ENCODE data around the gene OCRL.
"Not testable (repeated sequence)": the region's sequence is repeated elsewhere in the genome, so short reads cannot be mapped to it uniquely, and the experiment has no call there.

The OCRL gene

DNA sequence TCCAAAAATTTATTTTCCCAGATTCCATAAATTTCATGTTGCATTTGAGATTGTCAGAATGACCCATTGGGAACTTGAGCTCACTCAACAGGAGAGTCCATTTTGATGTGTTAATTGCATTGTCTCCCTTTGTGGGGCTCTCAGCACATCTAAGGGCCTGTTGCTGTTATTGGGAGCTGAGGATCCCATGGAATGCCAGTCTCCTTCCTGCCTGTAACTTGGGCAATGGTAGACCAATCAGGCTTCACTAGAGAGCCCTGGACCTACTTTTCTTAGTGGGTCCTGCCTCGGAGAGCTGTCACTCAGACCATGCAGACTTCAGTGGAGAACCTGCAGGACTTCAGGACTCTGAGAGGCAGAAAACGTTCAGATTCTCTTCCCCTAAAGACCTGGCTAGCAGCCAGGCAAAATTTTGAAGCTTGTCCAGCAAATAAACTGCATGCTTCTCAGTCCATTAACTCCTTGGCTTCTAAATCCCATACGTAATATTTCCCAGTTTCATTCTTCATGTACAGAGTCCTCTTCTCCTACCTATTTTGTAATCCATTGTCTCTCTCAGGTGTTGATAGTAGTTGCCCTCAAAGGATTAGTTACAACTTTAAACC lies 25.1 kb downstream of the OCRL start:
- WGBS = 69% methylated on average over 3 of the region's 3 CpGs
- Histone ChIP-seq H3K36me3 (ENCODE audit: insufficient read depth, low read length) (peaks cover 77% of the 10 kb centered on the region), H3K4me1 (ENCODE audit: insufficient read depth, low read length) (no peaks in the 10 kb centered on the region), H3K27me3 (ENCODE audit: insufficient read depth, low read length) (no peaks in the 10 kb centered on the region), H3K4me3 (ENCODE audit: low read length) (no peak overlapping the region), H3K27ac (ENCODE audit: low read depth, low read length) (no peak overlapping the region), H3K9me3 (ENCODE audit: insufficient read depth, low read depth, low read length) (no peaks in the 10 kb centered on the region), H3K9ac (ENCODE audit: low read depth, low read length) (no peak overlapping the region)

DNA sequence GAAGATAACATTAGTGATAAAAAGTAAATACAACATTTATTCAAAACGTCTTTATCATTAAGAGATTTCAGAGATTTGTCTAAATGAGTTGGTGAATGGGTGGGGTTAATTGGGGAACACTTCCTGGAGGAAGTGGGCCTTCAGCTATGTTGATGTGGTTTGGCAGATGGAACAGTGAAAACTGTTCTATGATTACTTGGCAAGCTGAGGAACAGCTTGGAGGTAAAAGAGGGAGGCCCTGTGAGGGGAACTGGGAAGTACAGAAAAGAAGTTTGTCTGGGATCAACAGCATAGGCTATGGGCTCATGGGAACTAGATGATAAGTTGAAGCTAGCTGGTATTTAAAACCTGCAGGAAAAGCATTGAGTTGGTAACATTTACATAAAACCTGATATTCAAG lies 26.0 kb downstream of the OCRL start:
- WGBS = 88% methylated on average over 1 of the region's 1 CpG
- H3K36me3 ChIP-seq (ENCODE audit: insufficient read depth, low read length) = peaks cover 77% of the 10 kb centered on the region
- H3K4me3 ChIP-seq (ENCODE audit: low read length) = no peak overlapping the region
- no peak overlapping the region for H3K9ac ChIP-seq (ENCODE audit: low read depth, low read length)
- no peaks in the 10 kb centered on the region for H3K27me3 ChIP-seq (ENCODE audit: insufficient read depth, low read length)
- H3K27ac ChIP-seq (ENCODE audit: low read depth, low read length) = no peak overlapping the region
- H3K4me1 ChIP-seq (ENCODE audit: insufficient read depth, low read length) = no peaks in the 10 kb centered on the region
- no peaks in the 10 kb centered on the region for H3K9me3 ChIP-seq (ENCODE audit: insufficient read depth, low read depth, low read length)

DNA sequence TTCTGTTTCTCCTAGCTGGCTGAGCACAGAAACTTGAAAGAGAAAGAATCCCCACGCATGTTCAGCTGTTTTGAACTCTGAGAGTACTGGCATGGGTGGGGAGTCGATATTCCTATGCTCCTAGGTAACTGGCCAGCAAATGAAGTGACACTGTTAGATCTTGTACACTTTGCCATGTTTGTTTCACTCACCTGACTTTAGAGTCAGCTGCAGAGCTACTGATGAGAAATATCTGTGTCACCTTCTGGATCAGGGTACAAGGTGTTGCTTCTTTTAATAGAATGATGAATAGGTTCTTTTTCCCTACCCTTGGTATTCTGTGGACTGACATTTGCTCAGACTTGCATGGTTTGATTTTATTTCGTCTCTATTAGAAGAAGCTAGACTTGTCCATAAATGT lies 28.3 kb downstream of the OCRL start:
- 87% methylated on average over 2 of the region's 3 CpGs for WGBS
- no peaks in the 10 kb centered on the region for H3K9me3 ChIP-seq (ENCODE audit: insufficient read depth, low read depth, low read length)
- peaks cover 65% of the 10 kb centered on the region for H3K36me3 ChIP-seq (ENCODE audit: insufficient read depth, low read length)
- H3K27ac ChIP-seq (ENCODE audit: low read depth, low read length) = no peak overlapping the region
- H3K4me3 ChIP-seq (ENCODE audit: low read length) = no peak overlapping the region
- H3K4me1 ChIP-seq (ENCODE audit: insufficient read depth, low read length) = no peaks in the 10 kb centered on the region
- no peak overlapping the region for H3K9ac ChIP-seq (ENCODE audit: low read depth, low read length)
- H3K27me3 ChIP-seq (ENCODE audit: insufficient read depth, low read length) = no peaks in the 10 kb centered on the region

DNA sequence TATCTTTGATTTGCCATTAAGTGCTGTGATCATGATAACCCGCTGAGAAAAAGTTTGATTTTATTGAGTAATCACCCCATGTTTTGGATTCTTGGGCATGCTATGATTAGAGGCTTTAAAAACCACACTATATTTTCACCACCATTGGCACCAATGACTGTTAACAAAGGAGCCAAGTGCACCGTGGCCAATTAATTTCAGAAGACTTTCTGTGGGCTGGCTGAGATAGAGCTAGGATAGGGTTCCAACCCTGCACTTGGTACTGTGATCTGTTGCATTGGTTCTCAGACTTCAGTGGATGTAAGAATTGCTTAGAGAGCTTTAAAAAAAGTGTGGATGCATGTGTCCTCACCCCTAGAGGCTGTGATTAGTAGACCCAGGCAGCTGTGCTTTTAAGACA lies 32.4 kb downstream of the OCRL start:
- Histone ChIP-seq H3K4me1 (ENCODE audit: insufficient read depth, low read length) (no peaks in the 10 kb centered on the region), H3K4me3 (ENCODE audit: low read length) (no peak overlapping the region), H3K36me3 (ENCODE audit: insufficient read depth, low read length) (peaks cover 74% of the 10 kb centered on the region), H3K9me3 (ENCODE audit: insufficient read depth, low read depth, low read length) (no peaks in the 10 kb centered on the region), H3K27ac (ENCODE audit: low read depth, low read length) (no peak overlapping the region), H3K27me3 (ENCODE audit: insufficient read depth, low read length) (no peaks in the 10 kb centered on the region), H3K9ac (ENCODE audit: low read depth, low read length) (no peak overlapping the region)
- 100% methylated on average over 1 of the region's 2 CpGs for WGBS

DNA sequence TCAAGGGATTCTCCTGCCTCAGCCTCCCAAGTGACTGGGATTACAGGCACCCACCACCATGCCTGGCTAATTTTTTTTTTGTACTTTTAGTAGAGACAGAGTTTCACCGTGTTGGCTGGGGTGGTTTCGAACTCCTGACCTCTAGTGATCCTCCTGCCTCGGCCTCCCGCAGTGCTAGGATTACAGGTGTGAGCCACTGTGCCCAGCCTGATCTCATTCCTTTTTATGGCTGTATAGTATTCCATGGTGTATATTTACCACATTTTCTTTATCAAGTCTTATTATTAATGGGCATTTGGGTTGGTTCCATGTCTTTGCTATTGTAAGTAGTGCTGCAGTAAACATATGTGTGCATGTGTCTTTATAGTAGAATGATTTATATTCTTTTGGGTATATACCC lies 33.6 kb downstream of the OCRL start:
- H3K9ac ChIP-seq (ENCODE audit: low read depth, low read length); H3K27me3 ChIP-seq (ENCODE audit: insufficient read depth, low read length); H3K9me3 ChIP-seq (ENCODE audit: insufficient read depth, low read depth, low read length); H3K4me1 ChIP-seq (ENCODE audit: insufficient read depth, low read length); H3K4me3 ChIP-seq (ENCODE audit: low read length); H3K27ac ChIP-seq (ENCODE audit: low read depth, low read length): not testable (repeated sequence)
- peaks cover 77% of the 10 kb centered on the region for H3K36me3 ChIP-seq (ENCODE audit: insufficient read depth, low read length)
- 97% methylated on average over 4 of the region's 4 CpGs for WGBS

DNA sequence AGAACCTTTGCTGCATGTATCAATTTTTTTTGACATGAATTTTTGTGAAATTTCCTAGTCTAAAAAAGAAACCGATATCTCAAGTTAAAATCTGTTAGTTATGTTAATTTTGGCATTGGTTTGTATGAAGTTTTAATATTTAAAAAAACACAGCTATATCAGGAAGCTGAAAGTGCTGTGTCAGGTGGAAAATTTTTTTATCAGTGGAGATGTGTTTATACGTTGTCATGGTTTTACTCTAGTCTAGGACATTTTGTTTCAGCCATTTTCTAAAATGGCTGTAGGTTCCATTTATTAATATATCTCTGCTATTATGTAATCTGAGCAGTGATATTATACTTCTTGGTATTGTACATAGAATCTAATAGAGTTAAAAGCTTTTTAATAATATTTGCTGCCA lies 34.2 kb downstream of the OCRL start:
- H3K27me3 ChIP-seq (ENCODE audit: insufficient read depth, low read length) = no peaks in the 10 kb centered on the region
- no peak overlapping the region for H3K27ac ChIP-seq (ENCODE audit: low read depth, low read length)

DNA sequence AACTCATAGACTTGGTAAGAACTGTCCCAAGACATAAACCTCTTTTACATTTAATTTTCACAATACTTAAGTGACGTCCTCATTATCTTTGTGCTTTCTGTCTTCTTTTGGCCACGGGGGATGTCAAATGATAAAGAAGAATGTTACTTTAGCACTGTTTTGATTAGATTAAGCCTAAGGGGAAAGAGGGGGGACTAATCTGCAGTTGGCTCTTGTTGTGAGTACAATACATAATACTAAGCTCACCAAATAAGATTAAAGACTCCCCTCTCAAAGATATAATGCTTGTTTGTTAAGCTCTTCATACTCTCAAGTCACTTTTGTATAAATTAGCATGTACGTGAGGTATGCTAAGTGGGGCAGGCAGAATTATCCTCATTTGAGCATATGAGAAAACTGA lies 36.5 kb downstream of the OCRL start:
- Histone ChIP-seq H3K9ac (ENCODE audit: low read depth, low read length) (no peak overlapping the region), H3K4me3 (ENCODE audit: low read length) (no peak overlapping the region), H3K36me3 (ENCODE audit: insufficient read depth, low read length) (peaks cover 61% of the 10 kb centered on the region), H3K4me1 (ENCODE audit: insufficient read depth, low read length) (no peaks in the 10 kb centered on the region), H3K9me3 (ENCODE audit: insufficient read depth, low read depth, low read length) (no peaks in the 10 kb centered on the region), H3K27ac (ENCODE audit: low read depth, low read length) (no peak overlapping the region), H3K27me3 (ENCODE audit: insufficient read depth, low read length) (no peaks in the 10 kb centered on the region)
- 79% methylated on average over 3 of the region's 3 CpGs for whole genome bisulfite sequencing

More for the DNA sequence above, 34.2 kb downstream of the OCRL start:
- Histone ChIP-seq H3K4me3 (ENCODE audit: low read length) (no peak overlapping the region), H3K9me3 (ENCODE audit: insufficient read depth, low read depth, low read length) (no peaks in the 10 kb centered on the region), H3K36me3 (ENCODE audit: insufficient read depth, low read length) (peaks cover 77% of the 10 kb centered on the region), H3K4me1 (ENCODE audit: insufficient read depth, low read length) (no peaks in the 10 kb centered on the region), H3K9ac (ENCODE audit: low read depth, low read length) (no peak overlapping the region)
- WGBS = 100% methylated on average over 2 of the region's 2 CpGs

DNA sequence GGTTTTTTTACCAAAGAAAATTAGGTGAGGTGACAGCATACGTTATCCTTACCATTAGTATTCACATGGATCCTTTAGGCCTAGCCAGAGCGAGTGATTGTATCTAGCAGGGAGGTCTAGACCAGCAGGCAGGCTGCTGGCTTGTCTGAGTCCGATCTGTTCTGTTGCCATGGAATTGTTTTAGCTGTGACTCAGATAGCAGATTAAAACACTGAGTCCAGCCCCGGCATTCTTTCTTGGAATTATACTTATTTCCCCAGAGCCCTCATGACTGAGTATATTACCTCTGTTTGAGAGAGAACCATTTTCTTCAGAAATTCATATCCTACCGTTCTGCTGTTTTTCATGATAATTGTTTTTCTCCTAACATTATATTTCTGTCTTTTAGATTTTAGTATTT lies 37.4 kb downstream of the OCRL start:
- Histone ChIP-seq H3K27ac (ENCODE audit: low read depth, low read length) (no peak overlapping the region), H3K4me3 (ENCODE audit: low read length) (no peak overlapping the region), H3K9ac (ENCODE audit: low read depth, low read length) (no peak overlapping the region), H3K27me3 (ENCODE audit: insufficient read depth, low read length) (no peaks in the 10 kb centered on the region), H3K36me3 (ENCODE audit: insufficient read depth, low read length) (peaks cover 56% of the 10 kb centered on the region), H3K4me1 (ENCODE audit: insufficient read depth, low read length) (no peaks in the 10 kb centered on the region), H3K9me3 (ENCODE audit: insufficient read depth, low read depth, low read length) (no peaks in the 10 kb centered on the region)
- 83% methylated on average over 4 of the region's 5 CpGs for WGBS

DNA sequence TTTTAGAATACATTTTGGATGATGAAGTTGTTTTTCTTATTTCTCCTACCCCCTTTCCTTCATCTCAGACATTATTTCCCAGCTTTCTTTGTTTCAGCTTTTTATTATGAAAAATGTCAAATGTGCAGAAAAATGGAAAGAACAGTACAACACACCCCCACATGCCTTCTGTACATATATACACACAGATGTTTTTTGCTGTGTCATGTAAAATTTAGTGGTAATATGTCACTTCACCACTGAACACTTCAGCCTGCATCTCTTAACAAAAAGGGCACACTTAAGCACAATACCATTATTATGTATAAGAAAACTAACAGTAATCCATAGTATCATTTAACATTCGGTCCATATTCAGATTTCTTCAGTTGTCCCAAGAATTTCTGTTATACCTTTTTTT lies 37.8 kb downstream of the OCRL start:
- Histone ChIP-seq H3K4me3 (ENCODE audit: low read length) (no peak overlapping the region), H3K9ac (ENCODE audit: low read depth, low read length) (no peak overlapping the region), H3K27me3 (ENCODE audit: insufficient read depth, low read length) (no peaks in the 10 kb centered on the region), H3K9me3 (ENCODE audit: insufficient read depth, low read depth, low read length) (no peaks in the 10 kb centered on the region), H3K36me3 (ENCODE audit: insufficient read depth, low read length) (peaks cover 52% of the 10 kb centered on the region), H3K27ac (ENCODE audit: low read depth, low read length) (no peak overlapping the region), H3K4me1 (ENCODE audit: insufficient read depth, low read length) (no peaks in the 10 kb centered on the region)
- no CpG with 5 or more reads among the region's 1 CpG for WGBS

DNA sequence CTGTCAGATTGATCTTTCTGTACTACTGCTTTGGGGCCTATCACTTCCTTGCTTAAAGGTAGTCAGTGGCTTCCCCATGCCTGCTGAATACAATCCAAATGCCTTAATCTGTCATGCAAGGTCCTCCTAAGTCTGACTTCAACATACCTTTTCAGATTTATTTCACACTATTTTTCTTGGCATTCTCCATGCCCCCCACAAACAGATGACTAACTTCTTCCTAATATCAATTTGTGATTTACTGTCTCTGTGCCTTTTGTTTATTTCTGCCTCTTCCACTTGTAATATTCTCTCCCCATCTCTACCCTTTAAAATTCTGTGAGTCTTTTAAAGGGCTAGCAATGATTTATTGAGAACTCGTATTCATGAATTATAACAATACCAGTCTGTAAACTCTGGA lies 41.8 kb downstream of the OCRL start:
- H3K4me3 ChIP-seq (ENCODE audit: low read length) = no peak overlapping the region
- peaks cover 37% of the 10 kb centered on the region for H3K36me3 ChIP-seq (ENCODE audit: insufficient read depth, low read length)
- no peaks in the 10 kb centered on the region for H3K9me3 ChIP-seq (ENCODE audit: insufficient read depth, low read depth, low read length)
- H3K4me1 ChIP-seq (ENCODE audit: insufficient read depth, low read length) = no peaks in the 10 kb centered on the region
- H3K27ac ChIP-seq (ENCODE audit: low read depth, low read length) = no peak overlapping the region
- 86% methylated on average over 1 of the region's 1 CpG for WGBS
- no peaks in the 10 kb centered on the region for H3K27me3 ChIP-seq (ENCODE audit: insufficient read depth, low read length)
- no peak overlapping the region for H3K9ac ChIP-seq (ENCODE audit: low read depth, low read length)

DNA sequence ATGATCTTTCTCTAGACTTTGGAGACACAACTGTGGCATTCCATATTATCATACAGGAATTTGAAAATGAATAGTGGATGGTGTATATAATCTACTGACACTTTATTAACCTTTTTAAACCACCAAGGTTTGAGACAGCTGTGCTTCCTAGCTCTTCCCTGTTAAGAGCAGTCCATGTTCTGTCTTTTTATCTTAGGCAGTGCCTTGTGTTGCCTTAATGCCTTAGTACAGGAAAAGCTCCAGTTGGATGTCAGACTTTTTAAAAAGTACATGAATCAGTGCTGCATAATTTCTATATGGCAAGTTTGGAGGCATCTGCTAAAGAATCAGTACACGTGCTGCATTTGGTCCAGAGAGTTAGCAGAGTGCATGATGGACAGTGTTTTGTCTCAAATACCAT lies 45.1 kb downstream of the OCRL start:
- H3K9me3 ChIP-seq (ENCODE audit: insufficient read depth, low read depth, low read length) = no peaks in the 10 kb centered on the region

DNA sequence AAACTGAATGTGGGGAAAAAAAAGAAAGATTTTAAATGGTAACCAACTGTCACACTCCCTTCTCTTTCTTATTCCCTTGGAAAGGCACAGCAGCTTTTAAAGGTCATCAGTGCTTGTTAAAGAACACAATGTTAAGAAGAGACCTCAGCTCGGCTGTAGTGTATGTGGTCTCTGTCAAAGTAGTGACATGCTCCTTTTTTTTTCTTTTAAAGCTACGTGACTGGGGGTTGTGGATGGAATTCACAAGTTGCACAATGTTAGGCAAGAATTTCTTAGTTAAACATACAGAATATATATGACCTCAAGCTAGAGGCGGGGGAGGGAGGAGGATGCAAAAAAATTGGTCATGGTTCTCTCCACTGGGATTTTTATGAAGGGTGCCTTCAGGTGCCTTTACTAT lies 45.6 kb downstream of the OCRL start:
- Histone ChIP-seq H3K9me3 (ENCODE audit: insufficient read depth, low read depth, low read length) (no peaks in the 10 kb centered on the region), H3K4me3 (ENCODE audit: low read length) (no peak overlapping the region), H3K27ac (ENCODE audit: low read depth, low read length) (no peak overlapping the region), H3K4me1 (ENCODE audit: insufficient read depth, low read length) (no peaks in the 10 kb centered on the region), H3K36me3 (ENCODE audit: insufficient read depth, low read length) (peaks cover 51% of the 10 kb centered on the region), H3K9ac (ENCODE audit: low read depth, low read length) (no peak overlapping the region), H3K27me3 (ENCODE audit: insufficient read depth, low read length) (no peaks in the 10 kb centered on the region)
- 72% methylated on average over 1 of the region's 3 CpGs for WGBS

More for the DNA sequence above, 45.1 kb downstream of the OCRL start:
- Histone ChIP-seq H3K36me3 (ENCODE audit: insufficient read depth, low read length) (peaks cover 46% of the 10 kb centered on the region), H3K4me1 (ENCODE audit: insufficient read depth, low read length) (no peaks in the 10 kb centered on the region), H3K4me3 (ENCODE audit: low read length) (no peak overlapping the region), H3K9ac (ENCODE audit: low read depth, low read length) (no peak overlapping the region), H3K27me3 (ENCODE audit: insufficient read depth, low read length) (no peaks in the 10 kb centered on the region), H3K27ac (ENCODE audit: low read depth, low read length) (no peak overlapping the region)
- 90% methylated on average over 1 of the region's 1 CpG for WGBS

All from HUES64 (cell line).